ENCODE results near the gene PHAX.
A peak's percentile ranks its signal among the peaks of the same experiment; 100 is the strongest.
"Not testable (repeated sequence)": the region's sequence is repeated elsewhere in the genome, so short reads cannot be mapped to it uniquely, and the experiment has no call there.

PHAX gene

GRCh38 chr5:126610160-126610559 lies 9.4 kb downstream of the PHAX start:
- Histone ChIP-seq H3K36me3 (ENCODE audit: insufficient read depth, low read length) (peaks cover 57% of the 10 kb centered on the region), H3K4me2 (ENCODE audit: low read length) (no peak overlapping the region), H3K4me1 (ENCODE audit: control insufficient read depth, insufficient read depth, low read length) (no peaks in the 10 kb centered on the region)

GRCh38 chr5:126610616-126611015 lies 9.9 kb downstream of the PHAX start:
- Histone ChIP-seq H3K4me1 (ENCODE audit: control insufficient read depth, insufficient read depth, low read length) (no peaks in the 10 kb centered on the region), H3K4me2 (ENCODE audit: low read length) (no peak overlapping the region), H3K9me3 (replicated peaks; ENCODE audit: low read length) (no peaks in the 10 kb centered on the region), H3K9ac (ENCODE audit: low read depth, low read length) (no peak overlapping the region), H3K27me3 (ENCODE audit: control insufficient read depth, insufficient read depth, low read length) (no peaks in the 10 kb centered on the region), H3K4me3 (ENCODE audit: low read length) (no peak overlapping the region), H3K36me3 (ENCODE audit: insufficient read depth, low read length) (peaks cover 55% of the 10 kb centered on the region)

More at GRCh38 chr5:126610160-126610559, 9.4 kb downstream of the PHAX start:
- Histone ChIP-seq H3K27me3 (ENCODE audit: control insufficient read depth, insufficient read depth, low read length) (no peaks in the 10 kb centered on the region), H3K9me3 (replicated peaks; ENCODE audit: low read length) (no peaks in the 10 kb centered on the region), H3K4me3 (ENCODE audit: low read length) (no peak overlapping the region), H3K9ac (ENCODE audit: low read depth, low read length) (no peak overlapping the region)

- H3K4me2 ChIP-seq (ENCODE audit: low read length): no peak overlapping the region
- H3K4me3 ChIP-seq (ENCODE audit: low read length): no peak overlapping the region
- H3K36me3 ChIP-seq (ENCODE audit: insufficient read depth, low read length): peaks cover 52% of the 10 kb centered on the region
- H3K9me3 ChIP-seq (replicated peaks; ENCODE audit: low read length): no peaks in the 10 kb centered on the region
- no peaks in the 10 kb centered on the region for H3K27me3 ChIP-seq (ENCODE audit: control insufficient read depth, insufficient read depth, low read length)
- no peak overlapping the region for H3K9ac ChIP-seq (ENCODE audit: low read depth, low read length)
- H3K4me1 ChIP-seq (ENCODE audit: control insufficient read depth, insufficient read depth, low read length): no peaks in the 10 kb centered on the region
Measured at GRCh38 chr5:126613941-126614592, 13.3 kb downstream of the PHAX start.

GRCh38 chr5:126615286-126615685 lies 14.5 kb downstream of the PHAX start:
- Histone ChIP-seq H3K36me3 (ENCODE audit: insufficient read depth, low read length) (peaks cover 44% of the 10 kb centered on the region), H3K4me2 (ENCODE audit: low read length) (no peak overlapping the region), H3K4me1 (ENCODE audit: control insufficient read depth, insufficient read depth, low read length) (no peaks in the 10 kb centered on the region)

GRCh38 chr5:126617603-126618002 lies 16.9 kb downstream of the PHAX start:
- H3K9me3 ChIP-seq (replicated peaks; ENCODE audit: low read length); H3K4me3 ChIP-seq (ENCODE audit: low read length); H3K4me2 ChIP-seq (ENCODE audit: low read length); H3K9ac ChIP-seq (ENCODE audit: low read depth, low read length); H3K27me3 ChIP-seq (ENCODE audit: control insufficient read depth, insufficient read depth, low read length); H3K4me1 ChIP-seq (ENCODE audit: control insufficient read depth, insufficient read depth, low read length): not testable (repeated sequence)
- peaks cover 39% of the 10 kb centered on the region for H3K36me3 ChIP-seq (ENCODE audit: insufficient read depth, low read length)

More at GRCh38 chr5:126615286-126615685, 14.5 kb downstream of the PHAX start:
- Histone ChIP-seq H3K4me3 (ENCODE audit: low read length) (no peak overlapping the region), H3K9me3 (replicated peaks; ENCODE audit: low read length) (no peaks in the 10 kb centered on the region), H3K27me3 (ENCODE audit: control insufficient read depth, insufficient read depth, low read length) (no peaks in the 10 kb centered on the region), H3K9ac (ENCODE audit: low read depth, low read length) (no peak overlapping the region)

- no peak overlapping the region for H3K9ac ChIP-seq (ENCODE audit: low read depth, low read length)
- H3K4me2 ChIP-seq (ENCODE audit: low read length): no peak overlapping the region
- H3K36me3 ChIP-seq (ENCODE audit: insufficient read depth, low read length): peaks cover 43% of the 10 kb centered on the region
Measured at GRCh38 chr5:126619781-126620180, 19.0 kb downstream of the PHAX start.

GRCh38 chr5:126624534-126624933 lies 23.8 kb downstream of the PHAX start:
- Histone ChIP-seq H3K9me3 (replicated peaks; ENCODE audit: low read length) (no peaks in the 10 kb centered on the region), H3K4me3 (ENCODE audit: low read length) (peak overlapping the region; percentile 60), H3K4me1 (ENCODE audit: control insufficient read depth, insufficient read depth, low read length) (peaks cover 18% of the 10 kb centered on the region), H3K9ac (ENCODE audit: low read depth, low read length) (peak overlapping the region; percentile 71), H3K36me3 (ENCODE audit: insufficient read depth, low read length) (peaks cover 37% of the 10 kb centered on the region), H3K27me3 (ENCODE audit: control insufficient read depth, insufficient read depth, low read length) (no peaks in the 10 kb centered on the region), H3K4me2 (ENCODE audit: low read length) (peak overlapping the region; percentile 81)

More at GRCh38 chr5:126619781-126620180, 19.0 kb downstream of the PHAX start:
- Histone ChIP-seq H3K27me3 (ENCODE audit: control insufficient read depth, insufficient read depth, low read length) (no peaks in the 10 kb centered on the region), H3K4me3 (ENCODE audit: low read length) (no peak overlapping the region), H3K9me3 (replicated peaks; ENCODE audit: low read length) (no peaks in the 10 kb centered on the region), H3K4me1 (ENCODE audit: control insufficient read depth, insufficient read depth, low read length) (peaks cover 12% of the 10 kb centered on the region)

- no peak overlapping the region for H3K9ac ChIP-seq (ENCODE audit: low read depth, low read length)
- H3K36me3 ChIP-seq (ENCODE audit: insufficient read depth, low read length): peaks cover 25% of the 10 kb centered on the region
- no peak overlapping the region for H3K4me2 ChIP-seq (ENCODE audit: low read length)
- no peaks in the 10 kb centered on the region for H3K9me3 ChIP-seq (replicated peaks; ENCODE audit: low read length)
- H3K4me3 ChIP-seq (ENCODE audit: low read length): no peak overlapping the region
- no peaks in the 10 kb centered on the region for H3K27me3 ChIP-seq (ENCODE audit: control insufficient read depth, insufficient read depth, low read length)
- peaks cover 18% of the 10 kb centered on the region for H3K4me1 ChIP-seq (ENCODE audit: control insufficient read depth, insufficient read depth, low read length)
Measured at GRCh38 chr5:126628102-126628501, 27.4 kb downstream of the PHAX start.

GRCh38 chr5:126631920-126632319 lies 31.2 kb downstream of the PHAX start:
- H3K9me3 ChIP-seq (replicated peaks; ENCODE audit: low read length): no peaks in the 10 kb centered on the region
- H3K4me1 ChIP-seq (ENCODE audit: control insufficient read depth, insufficient read depth, low read length): no peaks in the 10 kb centered on the region
- H3K27me3 ChIP-seq (ENCODE audit: control insufficient read depth, insufficient read depth, low read length): no peaks in the 10 kb centered on the region
- no peak overlapping the region for H3K4me2 ChIP-seq (ENCODE audit: low read length)
- H3K4me3 ChIP-seq (ENCODE audit: low read length): no peak overlapping the region
- peaks cover 7% of the 10 kb centered on the region for H3K36me3 ChIP-seq (ENCODE audit: insufficient read depth, low read length)
- no peak overlapping the region for H3K9ac ChIP-seq (ENCODE audit: low read depth, low read length)

- H3K27me3 ChIP-seq (ENCODE audit: control insufficient read depth, insufficient read depth, low read length): no peaks in the 10 kb centered on the region
- H3K4me3 ChIP-seq (ENCODE audit: low read length): no peak overlapping the region
- no peaks in the 10 kb centered on the region for H3K9me3 ChIP-seq (replicated peaks; ENCODE audit: low read length)
- H3K4me1 ChIP-seq (ENCODE audit: control insufficient read depth, insufficient read depth, low read length): no peaks in the 10 kb centered on the region
- no peak overlapping the region for H3K9ac ChIP-seq (ENCODE audit: low read depth, low read length)
- H3K4me2 ChIP-seq (ENCODE audit: low read length): no peak overlapping the region
- H3K36me3 ChIP-seq (ENCODE audit: insufficient read depth, low read length): no peaks in the 10 kb centered on the region
Measured at GRCh38 chr5:126633552-126633951, 32.8 kb downstream of the PHAX start.

- Histone ChIP-seq H3K4me3 (ENCODE audit: low read length) (no peak overlapping the region), H3K27me3 (ENCODE audit: control insufficient read depth, insufficient read depth, low read length) (no peaks in the 10 kb centered on the region), H3K4me1 (ENCODE audit: control insufficient read depth, insufficient read depth, low read length) (no peaks in the 10 kb centered on the region), H3K9ac (ENCODE audit: low read depth, low read length) (no peak overlapping the region), H3K9me3 (replicated peaks; ENCODE audit: low read length) (no peaks in the 10 kb centered on the region), H3K36me3 (ENCODE audit: insufficient read depth, low read length) (no peaks in the 10 kb centered on the region), H3K4me2 (ENCODE audit: low read length) (no peak overlapping the region)
Measured at GRCh38 chr5:126635585-126635984, 34.8 kb downstream of the PHAX start.

GRCh38 chr5:126636956-126637355 lies 36.2 kb downstream of the PHAX start:
- H3K4me3 ChIP-seq (ENCODE audit: low read length): no peak overlapping the region
- no peaks in the 10 kb centered on the region for H3K36me3 ChIP-seq (ENCODE audit: insufficient read depth, low read length)
- H3K9ac ChIP-seq (ENCODE audit: low read depth, low read length): no peak overlapping the region
- H3K4me1 ChIP-seq (ENCODE audit: control insufficient read depth, insufficient read depth, low read length): no peaks in the 10 kb centered on the region
- H3K9me3 ChIP-seq (replicated peaks; ENCODE audit: low read length): no peaks in the 10 kb centered on the region
- H3K4me2 ChIP-seq (ENCODE audit: low read length): no peak overlapping the region
- no peaks in the 10 kb centered on the region for H3K27me3 ChIP-seq (ENCODE audit: control insufficient read depth, insufficient read depth, low read length)

Measured in skeletal muscle satellite cell (primary cell).